Measurements from ENCODE around the gene SYMPK.

The SYMPK gene

DNA sequence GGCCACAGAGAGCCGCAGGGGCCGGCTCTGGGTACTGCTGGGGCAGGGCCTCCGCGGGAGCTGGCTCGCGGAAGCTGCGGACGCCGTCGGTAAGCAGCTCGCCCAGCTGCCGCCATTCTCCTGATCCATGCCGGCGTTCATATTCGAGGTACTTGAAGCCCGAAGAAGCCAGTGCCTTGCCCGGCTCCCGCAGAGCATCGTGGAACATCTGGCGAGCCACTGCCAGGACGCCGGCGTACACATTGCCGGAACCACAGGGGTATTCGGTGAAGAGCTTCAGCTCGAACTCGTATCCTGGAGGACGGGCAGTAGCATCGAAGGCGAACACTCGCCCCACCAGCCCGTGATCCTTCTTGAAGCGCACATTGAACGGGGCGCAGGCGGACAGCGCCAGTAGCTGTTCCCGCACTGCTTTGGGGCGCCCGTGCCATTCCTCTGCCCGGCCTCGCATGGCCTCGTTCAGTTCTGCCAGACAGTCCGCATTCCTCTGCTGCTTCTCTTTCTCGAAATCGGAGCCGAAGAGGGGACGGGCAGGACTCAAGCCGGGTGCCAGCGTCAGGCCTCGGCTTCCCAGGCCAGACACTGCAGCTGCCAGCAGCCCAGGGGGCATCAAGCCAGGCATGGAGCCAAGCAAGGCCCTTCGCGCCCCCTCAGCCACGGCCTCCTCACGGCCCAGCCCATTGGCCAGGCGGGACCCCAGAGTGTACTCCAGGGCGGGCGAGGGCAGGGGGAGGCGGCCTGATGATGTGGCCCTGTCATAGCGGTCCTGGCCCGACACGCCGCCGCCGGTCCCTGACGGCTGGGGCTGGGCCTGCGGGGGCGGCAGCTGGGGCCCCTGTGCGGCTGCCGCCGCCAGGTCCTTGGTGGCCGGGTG is 22.0 kb upstream of the SYMPK start:
- no peak for TF ChIP-seq SPI1 (IDR thresholded peaks at IDR 0.05; ENCODE audit: borderline replicate concordance, low read depth)
- TF ChIP-seq GABPA (IDR thresholded peaks at IDR 0.05; ENCODE audit: low read depth), result no peak
- TF ChIP-seq, protein P1, sequence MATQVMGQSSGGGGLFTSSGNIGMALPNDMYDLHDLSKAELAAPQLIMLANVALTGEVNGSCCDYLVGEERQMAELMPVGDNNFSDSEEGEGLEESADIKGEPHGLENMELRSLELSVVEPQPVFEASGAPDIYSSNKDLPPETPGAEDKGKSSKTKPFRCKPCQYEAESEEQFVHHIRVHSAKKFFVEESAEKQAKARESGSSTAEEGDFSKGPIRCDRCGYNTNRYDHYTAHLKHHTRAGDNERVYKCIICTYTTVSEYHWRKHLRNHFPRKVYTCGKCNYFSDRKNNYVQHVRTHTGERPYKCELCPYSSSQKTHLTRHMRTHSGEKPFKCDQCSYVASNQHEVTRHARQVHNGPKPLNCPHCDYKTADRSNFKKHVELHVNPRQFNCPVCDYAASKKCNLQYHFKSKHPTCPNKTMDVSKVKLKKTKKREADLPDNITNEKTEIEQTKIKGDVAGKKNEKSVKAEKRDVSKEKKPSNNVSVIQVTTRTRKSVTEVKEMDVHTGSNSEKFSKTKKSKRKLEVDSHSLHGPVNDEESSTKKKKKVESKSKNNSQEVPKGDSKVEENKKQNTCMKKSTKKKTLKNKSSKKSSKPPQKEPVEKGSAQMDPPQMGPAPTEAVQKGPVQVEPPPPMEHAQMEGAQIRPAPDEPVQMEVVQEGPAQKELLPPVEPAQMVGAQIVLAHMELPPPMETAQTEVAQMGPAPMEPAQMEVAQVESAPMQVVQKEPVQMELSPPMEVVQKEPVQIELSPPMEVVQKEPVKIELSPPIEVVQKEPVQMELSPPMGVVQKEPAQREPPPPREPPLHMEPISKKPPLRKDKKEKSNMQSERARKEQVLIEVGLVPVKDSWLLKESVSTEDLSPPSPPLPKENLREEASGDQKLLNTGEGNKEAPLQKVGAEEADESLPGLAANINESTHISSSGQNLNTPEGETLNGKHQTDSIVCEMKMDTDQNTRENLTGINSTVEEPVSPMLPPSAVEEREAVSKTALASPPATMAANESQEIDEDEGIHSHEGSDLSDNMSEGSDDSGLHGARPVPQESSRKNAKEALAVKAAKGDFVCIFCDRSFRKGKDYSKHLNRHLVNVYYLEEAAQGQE (IDR thresholded peaks at IDR 0.05; ENCODE audit: insufficient replicate concordance, low read depth), result no peak
- 0 out of 2 replicates have a peak, but pooled peaks have one; percentile 9 for TF ChIP-seq POLR2AphosphoS5 (IDR thresholded peaks at IDR 0.05; ENCODE audit: low read depth)
- TF ChIP-seq, protein P2, sequence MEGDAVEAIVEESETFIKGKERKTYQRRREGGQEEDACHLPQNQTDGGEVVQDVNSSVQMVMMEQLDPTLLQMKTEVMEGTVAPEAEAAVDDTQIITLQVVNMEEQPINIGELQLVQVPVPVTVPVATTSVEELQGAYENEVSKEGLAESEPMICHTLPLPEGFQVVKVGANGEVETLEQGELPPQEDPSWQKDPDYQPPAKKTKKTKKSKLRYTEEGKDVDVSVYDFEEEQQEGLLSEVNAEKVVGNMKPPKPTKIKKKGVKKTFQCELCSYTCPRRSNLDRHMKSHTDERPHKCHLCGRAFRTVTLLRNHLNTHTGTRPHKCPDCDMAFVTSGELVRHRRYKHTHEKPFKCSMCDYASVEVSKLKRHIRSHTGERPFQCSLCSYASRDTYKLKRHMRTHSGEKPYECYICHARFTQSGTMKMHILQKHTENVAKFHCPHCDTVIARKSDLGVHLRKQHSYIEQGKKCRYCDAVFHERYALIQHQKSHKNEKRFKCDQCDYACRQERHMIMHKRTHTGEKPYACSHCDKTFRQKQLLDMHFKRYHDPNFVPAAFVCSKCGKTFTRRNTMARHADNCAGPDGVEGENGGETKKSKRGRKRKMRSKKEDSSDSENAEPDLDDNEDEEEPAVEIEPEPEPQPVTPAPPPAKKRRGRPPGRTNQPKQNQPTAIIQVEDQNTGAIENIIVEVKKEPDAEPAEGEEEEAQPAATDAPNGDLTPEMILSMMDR (IDR thresholded peaks at IDR 0.05; ENCODE audit: insufficient read depth, low read length), result no peak
- H3K4me3 ChIP-seq (replicated peaks; ENCODE audit: insufficient read depth, low read length), result peak overlapping the region; percentile 67
- H3K27me3 ChIP-seq (ENCODE audit: insufficient read depth, poor library complexity, severe bottlenecking), result no peaks in the 10 kb centered on the region
- H3K27ac ChIP-seq (replicated peaks), result peak overlapping the region; percentile 84; the same call in 1 of the 2 replicates
- DNase-seq (ENCODE audit: low read depth in 1 of 2, low spot score in 1 of 2), result no peak

DNA sequence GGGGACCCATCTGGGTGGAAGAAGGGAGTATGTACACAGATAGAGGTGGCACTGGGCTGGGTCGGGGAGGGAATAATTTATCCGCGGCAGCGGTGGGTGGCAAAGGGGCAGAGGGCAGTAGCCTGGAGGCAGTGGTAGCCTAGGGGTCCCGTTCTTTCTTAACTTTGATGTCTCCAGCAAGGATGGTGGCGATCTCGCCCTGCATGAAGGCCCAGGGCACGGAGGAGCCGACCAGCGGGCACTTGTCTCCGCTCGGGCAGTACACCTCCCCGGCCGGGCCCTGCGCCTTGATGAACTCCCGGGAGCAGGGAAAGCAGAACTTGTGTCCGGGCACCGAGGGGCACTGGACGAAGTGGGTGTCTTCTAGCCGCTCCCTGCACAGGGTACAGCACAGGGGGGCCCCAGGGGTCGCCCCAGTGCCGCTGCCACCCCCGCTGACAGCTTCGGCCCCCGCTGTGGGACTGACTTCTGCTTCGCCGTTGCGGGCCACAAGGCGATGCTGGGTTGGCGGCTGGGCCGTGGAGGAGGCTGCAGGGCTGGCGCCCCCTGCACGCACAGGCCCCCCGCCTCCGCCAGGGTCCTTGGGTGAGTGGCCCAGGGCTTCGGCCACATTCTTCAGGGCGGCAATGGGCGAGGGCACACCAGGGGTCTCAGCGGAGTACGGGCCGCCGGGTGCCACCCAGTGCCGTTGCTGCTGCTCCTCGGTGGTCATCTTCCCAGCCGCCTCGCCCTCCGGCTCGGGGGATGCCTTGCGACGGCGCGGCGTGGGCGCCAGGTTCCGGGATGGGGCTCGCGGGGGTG is 21.1 kb upstream of the SYMPK start:
- DNase-seq (ENCODE audit: low read depth in 1 of 2, low spot score in 1 of 2), result no peak
- Histone ChIP-seq H3K27me3 (ENCODE audit: insufficient read depth, poor library complexity, severe bottlenecking) (peaks cover 2% of the 10 kb centered on the region), H3K4me3 (replicated peaks; ENCODE audit: insufficient read depth, low read length) (no peak overlapping the region), H3K27ac (replicated peaks) (no peak overlapping the region)
- TF ChIP-seq, protein P1 (IDR thresholded peaks at IDR 0.05; ENCODE audit: insufficient replicate concordance, low read depth), result no peak
- TF ChIP-seq SPI1 (IDR thresholded peaks at IDR 0.05; ENCODE audit: borderline replicate concordance, low read depth), result no peak
- TF ChIP-seq GABPA (IDR thresholded peaks at IDR 0.05; ENCODE audit: low read depth), result no peak

DNA sequence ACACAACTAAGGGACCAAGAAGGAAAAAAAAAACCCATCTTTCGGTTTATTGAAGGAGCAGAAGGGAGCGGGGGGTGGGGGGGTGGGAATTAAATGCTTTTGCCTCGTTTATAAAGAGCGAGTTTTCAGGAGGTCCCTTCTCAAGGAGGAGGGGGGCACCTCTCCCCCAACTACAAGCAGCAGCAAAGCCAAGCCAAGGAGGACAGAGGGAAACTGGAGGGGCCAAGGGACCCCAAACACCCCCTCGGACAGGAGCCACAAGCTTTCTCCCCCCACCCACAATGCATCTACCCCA is 20.6 kb upstream of the SYMPK start:
- TF ChIP-seq, protein P1 (IDR thresholded peaks at IDR 0.05; ENCODE audit: insufficient replicate concordance, low read depth), result no peak
- TF ChIP-seq POLR2AphosphoS5 (IDR thresholded peaks at IDR 0.05; ENCODE audit: low read depth) (no peak), GABPA (IDR thresholded peaks at IDR 0.05; ENCODE audit: low read depth) (no peak), SPI1 (IDR thresholded peaks at IDR 0.05; ENCODE audit: borderline replicate concordance, low read depth) (no peak)
- DNase-seq (ENCODE audit: low read depth in 1 of 2, low spot score in 1 of 2), result no peak
- Histone ChIP-seq H3K27me3 (ENCODE audit: insufficient read depth, poor library complexity, severe bottlenecking) (peaks cover 2% of the 10 kb centered on the region), H3K4me3 (replicated peaks; ENCODE audit: insufficient read depth, low read length) (no peak overlapping the region), H3K27ac (replicated peaks) (no peak overlapping the region)

Measured in HL-60 (cell line).